SJCRH30 (cell line): ENCODE measurements around the gene PTPRG. TPM values are rescaled to one million over a fixed set of nuclear protein-coding genes. Genes with fewer than 3 reads are reported as not detected.
A peak's percentile ranks its signal among the peaks of the same experiment; 100 is the strongest.
"Not testable (repeated sequence)": the region's sequence is repeated elsewhere in the genome, so short reads cannot be mapped to it uniquely, and the experiment has no call there.

Experiments used
- DNase-seq, 2 experiments: peaks; one replicate each; pipeline ENCODE4 v3.0.0-alpha.2; 2015 to 2020
- H3K27ac ChIP-seq: fragments of 250-450 bp; sonication (Bioruptor Pico); 2 replicates; pipeline ENCODE4 v1.5.1; 2020; ENCODE audit warnings: mild to moderate bottlenecking, moderate library complexity
- H3K27me3 ChIP-seq: fragments of 250-450 bp; sonication (Bioruptor Pico); 2 replicates; pipeline ENCODE4 v1.5.1; 2020; ENCODE audit warnings: mild to moderate bottlenecking, moderate library complexity
- H3K36me3 ChIP-seq: fragments of 250-450 bp; sonication (Bioruptor Pico); 2 replicates; pipeline ENCODE4 v1.5.1; 2020; ENCODE audit warnings: mild to moderate bottlenecking, moderate library complexity
- H3K4me1 ChIP-seq: fragments of 250-450 bp; sonication (Bioruptor Pico); 2 replicates; pipeline ENCODE4 v1.5.1; 2020; ENCODE audit warnings: mild to moderate bottlenecking, moderate library complexity
- H3K4me3 ChIP-seq: fragments of 250-450 bp; sonication (Bioruptor Pico); 2 replicates; pipeline ENCODE4 v1.5.1; 2020; ENCODE audit warnings: mild to moderate bottlenecking, moderate library complexity
- H3K9me3 ChIP-seq: fragments of 250-450 bp; sonication (Bioruptor Pico); replicated peaks from 2 replicates; pipeline ENCODE4 v1.5.1; 2020; ENCODE audit warnings: mild to moderate bottlenecking, moderate library complexity
- total RNA-seq: library from RNA; depleted of rRNA; stranded (reverse); fragments of >200 nt; shearing (Covaris generic); gene quantifications from 2 replicates; pipeline ENCODE4 v1.2.3, GENCODE V29; 2014

The PTPRG gene
- total RNA-seq, 1 experiment from 2014 or later, result 25.2 TPM

- DNase-seq, result peak; percentile 15 to 57
- Histone ChIP-seq H3K4me1 (peaks cover 11% of the 10 kb centered on the region), H3K36me3 (no peaks in the 10 kb centered on the region), H3K27me3 (no peaks in the 10 kb centered on the region), H3K9me3 (no peaks in the 10 kb centered on the region), H3K27ac (peak overlapping the region; percentile 49), H3K4me3 (no peak overlapping the region)
Measured at GRCh38 chr3:61682671-61683548, 121.5 kb downstream of the PTPRG start.

- Histone ChIP-seq H3K4me3 (no peak overlapping the region), H3K27me3 (no peaks in the 10 kb centered on the region), H3K9me3 (no peaks in the 10 kb centered on the region), H3K36me3 (no peaks in the 10 kb centered on the region), H3K27ac (no peak overlapping the region), H3K4me1 (peaks cover 11% of the 10 kb centered on the region)
- no peak for DNase-seq
Measured at GRCh38 chr3:61683549-61684236, 122.3 kb downstream of the PTPRG start.

- no peaks in the 10 kb centered on the region for H3K9me3 ChIP-seq
- no peak overlapping the region for H3K27ac ChIP-seq
- peaks cover 11% of the 10 kb centered on the region for H3K4me1 ChIP-seq
- no peaks in the 10 kb centered on the region for H3K36me3 ChIP-seq
- no peak for DNase-seq
- no peaks in the 10 kb centered on the region for H3K27me3 ChIP-seq
- H3K4me3 ChIP-seq, result no peak overlapping the region
Measured at GRCh38 chr3:61684386-61684785, 123.0 kb downstream of the PTPRG start.

- Histone ChIP-seq H3K4me3 (no peak overlapping the region), H3K9me3 (no peaks in the 10 kb centered on the region)
Measured at GRCh38 chr3:61685755-61686154, 124.4 kb downstream of the PTPRG start.

GRCh38 chr3:61686228-61686648 lies 124.9 kb downstream of the PTPRG start:
- no peak overlapping the region for H3K4me3 ChIP-seq
- H3K27me3 ChIP-seq, result no peaks in the 10 kb centered on the region
- H3K36me3 ChIP-seq, result no peaks in the 10 kb centered on the region
- H3K9me3 ChIP-seq, result no peaks in the 10 kb centered on the region
- DNase-seq, result no peak
- no peak overlapping the region for H3K27ac ChIP-seq
- peaks cover 11% of the 10 kb centered on the region for H3K4me1 ChIP-seq

More at GRCh38 chr3:61685755-61686154, 124.4 kb downstream of the PTPRG start:
- no peak for DNase-seq
- peaks cover 11% of the 10 kb centered on the region for H3K4me1 ChIP-seq
- no peak overlapping the region for H3K27ac ChIP-seq
- H3K27me3 ChIP-seq, result no peaks in the 10 kb centered on the region
- no peaks in the 10 kb centered on the region for H3K36me3 ChIP-seq

- H3K4me1 ChIP-seq, result peaks cover 10% of the 10 kb centered on the region
- no peaks in the 10 kb centered on the region for H3K9me3 ChIP-seq
- DNase-seq, result no peak
- H3K4me3 ChIP-seq, result no peak overlapping the region
- H3K27ac ChIP-seq, result no peak overlapping the region
- H3K27me3 ChIP-seq, result no peaks in the 10 kb centered on the region
- H3K36me3 ChIP-seq, result no peaks in the 10 kb centered on the region
Measured at GRCh38 chr3:61687206-61687605, 125.8 kb downstream of the PTPRG start.

- Histone ChIP-seq H3K4me1 (peaks cover 4% of the 10 kb centered on the region), H3K27ac (no peak overlapping the region), H3K36me3 (no peaks in the 10 kb centered on the region), H3K9me3 (no peaks in the 10 kb centered on the region), H3K27me3 (no peaks in the 10 kb centered on the region), H3K4me3 (no peak overlapping the region)
- DNase-seq, result no peak
Measured at GRCh38 chr3:61687663-61688306, 126.4 kb downstream of the PTPRG start.

- H3K36me3 ChIP-seq, result no peaks in the 10 kb centered on the region
- H3K9me3 ChIP-seq, result no peaks in the 10 kb centered on the region
- no peak for DNase-seq
- no peaks in the 10 kb centered on the region for H3K27me3 ChIP-seq
- no peak overlapping the region for H3K27ac ChIP-seq
- no peak overlapping the region for H3K4me3 ChIP-seq
- no peaks in the 10 kb centered on the region for H3K4me1 ChIP-seq
Measured at GRCh38 chr3:61688307-61688984, 127.1 kb downstream of the PTPRG start.

GRCh38 chr3:61690016-61690415 lies 128.6 kb downstream of the PTPRG start:
- Histone ChIP-seq H3K4me1 (no peaks in the 10 kb centered on the region), H3K27ac (no peak overlapping the region), H3K36me3 (no peaks in the 10 kb centered on the region), H3K27me3 (no peaks in the 10 kb centered on the region), H3K9me3 (no peaks in the 10 kb centered on the region), H3K4me3 (no peak overlapping the region)
- no peak for DNase-seq

GRCh38 chr3:61691466-61691865 lies 130.1 kb downstream of the PTPRG start:
- H3K9me3 ChIP-seq, result no peaks in the 10 kb centered on the region

GRCh38 chr3:61697301-61697700 lies 135.9 kb downstream of the PTPRG start:
- H3K27ac ChIP-seq, result no peak overlapping the region

More at GRCh38 chr3:61691466-61691865, 130.1 kb downstream of the PTPRG start:
- H3K4me1 ChIP-seq, result no peaks in the 10 kb centered on the region
- no peak overlapping the region for H3K27ac ChIP-seq
- DNase-seq, result no peak
- no peaks in the 10 kb centered on the region for H3K27me3 ChIP-seq
- no peak overlapping the region for H3K4me3 ChIP-seq
- no peaks in the 10 kb centered on the region for H3K36me3 ChIP-seq

GRCh38 chr3:61698278-61699072 lies 137.1 kb downstream of the PTPRG start:
- H3K27ac ChIP-seq, H3K27me3 ChIP-seq, H3K4me3 ChIP-seq, DNase-seq, H3K36me3 ChIP-seq, H3K4me1 ChIP-seq, H3K9me3 ChIP-seq: not testable (repeated sequence)

More at GRCh38 chr3:61697301-61697700, 135.9 kb downstream of the PTPRG start:
- Histone ChIP-seq H3K9me3 (no peaks in the 10 kb centered on the region), H3K4me1 (no peaks in the 10 kb centered on the region), H3K27me3 (no peaks in the 10 kb centered on the region), H3K4me3 (no peak overlapping the region), H3K36me3 (no peaks in the 10 kb centered on the region)
- DNase-seq, result no peak

- Histone ChIP-seq H3K36me3 (no peaks in the 10 kb centered on the region), H3K27ac (no peak overlapping the region), H3K4me3 (no peak overlapping the region), H3K9me3 (no peaks in the 10 kb centered on the region), H3K4me1 (no peaks in the 10 kb centered on the region), H3K27me3 (no peaks in the 10 kb centered on the region)
- DNase-seq, result no peak
Measured at GRCh38 chr3:61699622-61700021, 138.3 kb downstream of the PTPRG start.

- Histone ChIP-seq H3K9me3 (no peaks in the 10 kb centered on the region), H3K27ac (no peak overlapping the region), H3K27me3 (no peaks in the 10 kb centered on the region), H3K4me3 (no peak overlapping the region), H3K4me1 (no peaks in the 10 kb centered on the region), H3K36me3 (no peaks in the 10 kb centered on the region)
- DNase-seq, result no peak
Measured at GRCh38 chr3:61701011-61701410, 139.6 kb downstream of the PTPRG start.
